ENCODE data around the gene SORCS3. TPM values are rescaled to one million over a fixed set of nuclear protein-coding genes. Genes with fewer than 3 reads are reported as not detected.

Gene SORCS3
- total and polyA plus RNA-seq, 2 of the 4 experiments (the other 2 are of a cell fraction), result not detected

DNA sequence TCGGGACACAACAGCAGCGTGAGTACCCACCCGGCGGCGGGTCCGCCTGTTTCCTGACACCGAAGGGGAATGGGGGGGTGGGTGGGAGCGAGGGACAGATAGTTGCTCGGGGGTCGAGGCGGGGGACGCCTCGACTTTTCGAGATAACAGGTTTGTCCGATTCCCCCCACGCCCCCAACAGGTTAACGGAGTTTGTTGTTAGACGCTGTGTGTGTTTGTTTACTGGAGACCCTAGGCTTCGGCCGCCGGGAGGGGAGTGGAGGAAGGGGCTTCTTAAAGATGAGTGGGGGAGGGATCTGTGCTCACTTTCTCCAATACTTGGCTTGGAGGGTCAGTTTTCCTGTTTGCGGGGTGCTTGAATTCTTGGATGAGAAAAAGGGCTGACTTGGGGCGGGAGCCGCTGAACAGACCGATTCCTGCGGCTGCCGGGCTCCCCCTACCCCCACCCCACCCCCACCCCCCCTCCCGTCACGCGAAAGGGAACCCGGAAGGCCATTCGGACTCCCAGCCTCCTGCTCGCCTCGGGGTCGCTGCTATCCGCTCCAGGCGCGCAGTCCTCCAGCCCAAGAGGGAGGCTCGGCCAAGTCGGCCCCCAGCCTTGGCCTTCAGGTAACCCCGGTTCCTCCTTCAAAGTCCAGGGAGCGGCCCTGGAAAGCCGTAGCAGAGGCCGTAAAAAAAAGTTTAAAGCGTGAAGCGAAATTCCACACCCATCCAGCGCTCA lies 1.0 kb downstream of the SORCS3 start:
- H3K27me3 ChIP-seq (ENCODE audit: control insufficient read depth, insufficient read depth, low read length), result peaks cover 33% of the 10 kb centered on the region
- no CpG with 5 or more reads among the region's 47 CpGs for WGBS, 2 experiments (ENCODE audit: extremely low coverage in 2 of 2, insufficient read length in 1 of 2)
- H4K20me1 ChIP-seq (ENCODE audit: insufficient read depth, low read length), result no peaks in the 10 kb centered on the region
- H3K4me1 ChIP-seq (ENCODE audit: control insufficient read depth, insufficient read depth, low read length), result no peaks in the 10 kb centered on the region
- TF ChIP-seq CHD1 (IDR thresholded peaks at IDR 0.05; ENCODE audit: low read depth, low read length), result no peak
- no peak for TF ChIP-seq MAZ (IDR thresholded peaks at IDR 0.05; ENCODE audit: borderline replicate concordance, low read depth, low read length)
- TF ChIP-seq FOS (IDR thresholded peaks at IDR 0.05; ENCODE audit: low read depth, low read length), result no peak
- TF ChIP-seq, protein P1, sequence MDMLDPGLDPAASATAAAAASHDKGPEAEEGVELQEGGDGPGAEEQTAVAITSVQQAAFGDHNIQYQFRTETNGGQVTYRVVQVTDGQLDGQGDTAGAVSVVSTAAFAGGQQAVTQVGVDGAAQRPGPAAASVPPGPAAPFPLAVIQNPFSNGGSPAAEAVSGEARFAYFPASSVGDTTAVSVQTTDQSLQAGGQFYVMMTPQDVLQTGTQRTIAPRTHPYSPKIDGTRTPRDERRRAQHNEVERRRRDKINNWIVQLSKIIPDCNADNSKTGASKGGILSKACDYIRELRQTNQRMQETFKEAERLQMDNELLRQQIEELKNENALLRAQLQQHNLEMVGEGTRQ (IDR thresholded peaks at IDR 0.05; ENCODE audit: low read depth, low read length), result no peak
- TF ChIP-seq MAFK (IDR thresholded peaks at IDR 0.05; ENCODE audit: low read depth, low read length), result no peak
- TF ChIP-seq, protein P2, sequence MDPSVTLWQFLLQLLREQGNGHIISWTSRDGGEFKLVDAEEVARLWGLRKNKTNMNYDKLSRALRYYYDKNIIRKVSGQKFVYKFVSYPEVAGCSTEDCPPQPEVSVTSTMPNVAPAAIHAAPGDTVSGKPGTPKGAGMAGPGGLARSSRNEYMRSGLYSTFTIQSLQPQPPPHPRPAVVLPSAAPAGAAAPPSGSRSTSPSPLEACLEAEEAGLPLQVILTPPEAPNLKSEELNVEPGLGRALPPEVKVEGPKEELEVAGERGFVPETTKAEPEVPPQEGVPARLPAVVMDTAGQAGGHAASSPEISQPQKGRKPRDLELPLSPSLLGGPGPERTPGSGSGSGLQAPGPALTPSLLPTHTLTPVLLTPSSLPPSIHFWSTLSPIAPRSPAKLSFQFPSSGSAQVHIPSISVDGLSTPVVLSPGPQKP (IDR thresholded peaks at IDR 0.05; ENCODE audit: borderline replicate concordance, low read depth, low read length), result no peak
- no peak for TF ChIP-seq MXI1 (IDR thresholded peaks at IDR 0.05; ENCODE audit: borderline replicate concordance, low read depth, low read length)
- no peak for TF ChIP-seq SMC3 (IDR thresholded peaks at IDR 0.05; ENCODE audit: low read depth, low read length)
- TF ChIP-seq POLR2A (IDR thresholded peaks at IDR 0.05; ENCODE audit: low read depth, low read length), result no peak
- TF ChIP-seq RCOR1 (IDR thresholded peaks at IDR 0.05; ENCODE audit: insufficient replicate concordance, low read length), result no peak
- no peaks in the 10 kb centered on the region for H3K9me3 ChIP-seq (ENCODE audit: control insufficient read depth, insufficient read depth, low read length)
- no peak overlapping the region for H2BK15ac ChIP-seq (ENCODE audit: low read depth, low read length)
- no peak overlapping the region for H2AK5ac ChIP-seq (ENCODE audit: low read depth, low read length)
- no peaks in the 10 kb centered on the region for H3K9me1 ChIP-seq (ENCODE audit: insufficient read depth, low read length)
- H3K56ac ChIP-seq (ENCODE audit: extremely low read depth, insufficient read depth, low read length), result no peak overlapping the region
- H3K27ac ChIP-seq (ENCODE audit: insufficient read depth, low read length), result no peak overlapping the region
- no peak overlapping the region for H2BK20ac ChIP-seq (ENCODE audit: low read depth, low read length)
- intact Hi-C loops (cut with micrococcal nuclease), result no loop called here
- H3K14ac ChIP-seq (replicated peaks; ENCODE audit: low read depth, low read length), result no peak overlapping the region
- CTCF ChIA-PET, result no interaction called here
- H3K18ac ChIP-seq (ENCODE audit: low read depth, low read length), result no peak overlapping the region
- H3K9ac ChIP-seq (ENCODE audit: low read depth, low read length), result no peak overlapping the region
- ATAC-seq (ENCODE audit: low read depth) (no peak), DNase-seq (no peak)
- H2AFZ ChIP-seq (replicated peaks; ENCODE audit: low read length, poor library complexity), result no peak overlapping the region
- BruUV-seq (replicated peaks), result no TSS peak
- no peaks in the 10 kb centered on the region for H3K79me1 ChIP-seq (ENCODE audit: low read depth in 1 of 2, low read length in 2 of 2)
- H3K4me3 ChIP-seq (ENCODE audit: insufficient read depth, low read depth, low read length), result no peak overlapping the region
- no peak overlapping the region for H3K23ac ChIP-seq (ENCODE audit: low read depth, low read length)
- no peak overlapping the region for H3K4ac ChIP-seq (ENCODE audit: low read depth, low read length)
- H2BK120ac ChIP-seq (ENCODE audit: low read depth, low read length), result no peak overlapping the region
- dilution Hi-C loops (cut with HindIII; ENCODE audit: low sequenced_read_pairs, unreplicated experiment), result no loop called here
- H2AK9ac ChIP-seq (replicated peaks; ENCODE audit: low read depth, low read length, poor library complexity), result no peak overlapping the region
- H4K5ac ChIP-seq (ENCODE audit: low read depth, low read length), result no peak overlapping the region
- H4K8ac ChIP-seq (ENCODE audit: low read depth in 2 of 2, low read length in 2 of 2), result no peak overlapping the region
- in situ Hi-C loops (cut with MboI; ENCODE audit: low sequenced_read_pairs), result no loop called here
- no peak overlapping the region for H4K91ac ChIP-seq (ENCODE audit: insufficient read depth, low read depth, low read length)
- no peaks in the 10 kb centered on the region for H3K36me3 ChIP-seq (ENCODE audit: control insufficient read depth, insufficient read depth, low read length)
- H3K4me2 ChIP-seq (ENCODE audit: low read depth, low read length), result no peak overlapping the region
- POLR2A ChIA-PET (ENCODE audit: unreplicated experiment), result interaction anchor here (0.6 kb wide), 1 partner anchor 368 kb away, joined by 3 read pairs; no protein-coding TSS in a partner anchor
- no peak overlapping the region for H2BK5ac ChIP-seq (ENCODE audit: low read depth, low read length, poor library complexity, severe bottlenecking)

All from IMR-90 (cell line).